Fibroblast of lung (primary cell): ENCODE results near the gene GARIN5A. TPM values are rescaled to one million over a fixed set of nuclear protein-coding genes. Genes with fewer than 3 reads are reported as not detected.

ENCODE experiments used
- DNase-seq, 2 donors: peaks; one replicate each; pipeline versions ENCODE4 v3.0.0 to v3.0.0-alpha.2; 2010; ENCODE audit warnings: low read depth in 2 of 2
- H2AFZ ChIP-seq: 2 replicates; pipeline ENCODE4 v1.5.1; 2012; ENCODE audit warnings: low read length, control low read depth, inconsistent platforms
- H3K27ac ChIP-seq: 2 replicates; pipeline ENCODE4 v1.5.1; 2011; ENCODE audit warnings: low read length, control low read depth; ENCODE audit not compliant: insufficient read depth
- H3K27me3 ChIP-seq: 2 replicates; pipeline ENCODE4 v1.5.1; 2011; ENCODE audit warnings: mild to moderate bottlenecking, low read length; ENCODE audit not compliant: control insufficient read depth, insufficient read depth
- H3K36me3 ChIP-seq: 2 replicates; pipeline ENCODE4 v1.5.1; 2011; ENCODE audit warnings: low read length; ENCODE audit not compliant: control insufficient read depth, insufficient read depth
- H3K4me1 ChIP-seq: 2 replicates; pipeline ENCODE4 v1.5.1; 2011; ENCODE audit warnings: low read length; ENCODE audit not compliant: control insufficient read depth, insufficient read depth; ENCODE audit errors: extremely low read depth
- H3K4me2 ChIP-seq: 2 replicates; pipeline ENCODE4 v1.5.1; 2011; ENCODE audit warnings: low read length, control low read depth; ENCODE audit not compliant: insufficient read depth; ENCODE audit errors: extremely low read depth
- H3K4me3 ChIP-seq, 4 experiments: fragments of 200-600 bp in 1 of 4; sonication (generic) in 1 of 4; replicated peaks in 1 of 4; 2 replicates each; pipeline ENCODE4 v1.5.1; 2011 to 2016; ENCODE audit warnings: low read length in 4 of 4, low read depth in 3 of 4, mild to moderate bottlenecking in 3 of 4, control low read depth in 2 of 4, inconsistent platforms in 1 of 4, mixed read lengths in 1 of 4; ENCODE audit not compliant: insufficient read depth in 1 of 4; ENCODE audit errors: control extremely low read depth in 1 of 4
- H3K79me2 ChIP-seq: 2 replicates; pipeline ENCODE4 v1.5.1; 2012; ENCODE audit warnings: mild to moderate bottlenecking, low read length, inconsistent platforms; ENCODE audit not compliant: control insufficient read depth, insufficient read depth
- H3K9ac ChIP-seq: 2 replicates; pipeline ENCODE4 v1.5.1; 2011; ENCODE audit warnings: mild to moderate bottlenecking, low read length, control low read depth; ENCODE audit not compliant: insufficient read depth
- H3K9me3 ChIP-seq: 2 replicates; pipeline ENCODE4 v1.5.1; 2012; ENCODE audit warnings: low read depth, low read length; ENCODE audit not compliant: control insufficient read depth, insufficient read depth
- H4K20me1 ChIP-seq: 2 replicates; pipeline ENCODE4 v1.5.1; 2011; ENCODE audit warnings: low read length; ENCODE audit not compliant: control insufficient read depth, insufficient read depth; ENCODE audit errors: extremely low read depth
- CTCF ChIP-seq, 2 donors: IDR thresholded peaks in 1 of 2; conservative IDR thresholded peaks in 1 of 2; 1 replicate in 1 of 2; 2 replicates in 1 of 2; pipeline ENCODE4 v1.5.1; 2011 to 2012; ENCODE audit warnings: low read length in 2 of 2, control low read depth in 1 of 2, inconsistent platforms in 1 of 2, low read depth in 1 of 2, mild to moderate bottlenecking in 1 of 2
- EZH2 ChIP-seq: IDR thresholded peaks from 2 replicates; pipeline ENCODE4 v1.5.1; 2012; ENCODE audit warnings: low read length, control low read depth, mild to moderate bottlenecking; ENCODE audit errors: missing control alignments
- polyA plus RNA-seq, 2 donors: library from polyadenylated mRNA; depleted of rRNA in 1 of 2; stranded (reverse) in 1 of 2; unstranded in 1 of 2; fragments of >200 nt; gene quantifications; 2 replicates each; pipeline ENCODE4 v1.2.1, GENCODE V29; 2011 to 2012; ENCODE audit warnings: missing spikeins in 1 of 2
- total RNA-seq: library from RNA; depleted of rRNA; stranded (reverse); fragments of >200 nt; gene quantifications from 2 replicates; pipeline ENCODE4 v1.2.1, GENCODE V29; 2014

The GARIN5A gene
- total and polyA plus RNA-seq, 2 donors (not counting 1 experiment from before 2014, with no cell fraction given) = 0.11 to 0.66 TPM

GRCh38 chr19:50425581-50425980, 51.1 kb downstream of the GARIN5A start:
- H3K27me3 ChIP-seq = peaks cover 8% of the 10 kb centered on the region
- H3K9me3 ChIP-seq = no peaks in the 10 kb centered on the region
- H3K27ac ChIP-seq = no peak overlapping the region
- H3K9ac ChIP-seq = no peak overlapping the region
- H2AFZ ChIP-seq = no peak overlapping the region
- H4K20me1 ChIP-seq = no peaks in the 10 kb centered on the region
- no peak for DNase-seq
- no peaks in the 10 kb centered on the region for H3K4me1 ChIP-seq
- H3K79me2 ChIP-seq = no peaks in the 10 kb centered on the region
- H3K4me3 ChIP-seq = no peak overlapping the region
- H3K36me3 ChIP-seq = no peaks in the 10 kb centered on the region
- no peak overlapping the region for H3K4me2 ChIP-seq
- TF ChIP-seq CTCF (conservative IDR thresholded peaks at IDR 0.05 in 1 of 2, IDR thresholded peaks at IDR 0.05 in 1 of 2; ENCODE audit: low read depth in 1 of 2, low read length in 2 of 2) = no peak
- TF ChIP-seq EZH2 = no peak

- Histone ChIP-seq H2AFZ (no peak overlapping the region), H3K4me1 (no peaks in the 10 kb centered on the region), H3K27me3 (peaks cover 8% of the 10 kb centered on the region), H3K36me3 (no peaks in the 10 kb centered on the region), H3K9me3 (no peaks in the 10 kb centered on the region), H4K20me1 (no peaks in the 10 kb centered on the region), H3K79me2 (no peaks in the 10 kb centered on the region), H3K27ac (no peak overlapping the region), H3K9ac (no peak overlapping the region), H3K4me3 (no peak overlapping the region), H3K4me2 (no peak overlapping the region)
- no peak for DNase-seq
- no peak for TF ChIP-seq CTCF (conservative IDR thresholded peaks at IDR 0.05 in 1 of 2, IDR thresholded peaks at IDR 0.05 in 1 of 2; ENCODE audit: low read depth in 1 of 2, low read length in 2 of 2)
- no peak for TF ChIP-seq EZH2
These were observed 53.2 kb downstream of the GARIN5A start for GRCh38 chr19:50423279-50424113.

- H3K4me1 ChIP-seq = no peaks in the 10 kb centered on the region
- H3K9me3 ChIP-seq = no peaks in the 10 kb centered on the region
- H3K36me3 ChIP-seq = no peaks in the 10 kb centered on the region
- no peak overlapping the region for H3K27ac ChIP-seq
- no peak for DNase-seq
- no peak overlapping the region for H3K9ac ChIP-seq
- peaks cover 4% of the 10 kb centered on the region for H3K27me3 ChIP-seq
- no peak overlapping the region for H3K4me3 ChIP-seq
- H2AFZ ChIP-seq = no peak overlapping the region
- H3K4me2 ChIP-seq = no peak overlapping the region
- H3K79me2 ChIP-seq = no peaks in the 10 kb centered on the region
- TF ChIP-seq CTCF (conservative IDR thresholded peaks at IDR 0.05 in 1 of 2, IDR thresholded peaks at IDR 0.05 in 1 of 2; ENCODE audit: low read depth in 1 of 2, low read length in 2 of 2) (no peak), EZH2 (no peak)
- H4K20me1 ChIP-seq = no peaks in the 10 kb centered on the region
These were observed 54.0 kb downstream of the GARIN5A start for GRCh38 chr19:50422397-50423278.
